ENCODE measurements around the gene RBMS1.

Gene RBMS1

GRCh38 chr2:160408959-160409291 lies 84.7 kb downstream of the RBMS1 start:
- DNase-seq (ENCODE audit: low spot score) = no peak

DNA sequence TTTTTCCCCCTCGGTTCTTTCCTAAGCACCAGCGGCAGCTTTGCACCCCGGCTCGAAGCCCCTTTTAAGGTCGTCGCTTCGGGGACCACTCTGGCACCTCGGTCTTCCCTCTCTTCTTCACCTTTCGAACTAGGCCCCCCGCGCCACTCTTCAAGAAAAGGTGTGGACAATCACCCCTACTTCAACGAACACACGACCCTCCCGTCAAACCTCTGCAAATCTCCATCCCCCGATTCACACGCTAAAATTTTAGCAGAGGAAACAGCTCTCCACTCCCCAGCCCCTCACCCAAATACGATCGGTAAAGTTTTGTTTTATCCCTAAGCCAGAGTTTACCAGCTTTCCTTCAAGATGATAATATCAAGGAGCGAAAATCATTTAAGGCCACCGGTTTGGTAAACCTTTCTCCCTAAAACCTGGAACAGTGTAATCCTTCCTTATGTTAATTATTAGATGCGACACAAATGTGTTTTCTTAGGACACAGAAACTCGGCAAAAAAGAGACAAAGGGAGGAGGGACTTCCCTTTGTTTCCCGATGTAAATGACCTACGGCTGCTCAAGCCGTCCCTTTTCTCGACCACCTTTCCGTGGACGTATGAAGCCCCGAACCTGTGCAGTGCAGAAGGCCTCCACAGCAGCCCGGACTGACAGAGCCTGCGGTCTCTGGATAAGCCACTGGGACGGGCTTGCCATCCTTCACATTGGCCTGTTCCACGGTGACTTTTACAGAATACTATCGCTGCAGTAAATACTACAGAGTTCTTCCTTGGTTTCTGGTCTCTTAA lies 85.2 kb downstream of the RBMS1 start:
- no peak for DNase-seq (ENCODE audit: low spot score)

GRCh38 chr2:160407393-160408172 lies 86.0 kb downstream of the RBMS1 start:
- DNase-seq (ENCODE audit: low spot score) = peak; percentile 45

DNA sequence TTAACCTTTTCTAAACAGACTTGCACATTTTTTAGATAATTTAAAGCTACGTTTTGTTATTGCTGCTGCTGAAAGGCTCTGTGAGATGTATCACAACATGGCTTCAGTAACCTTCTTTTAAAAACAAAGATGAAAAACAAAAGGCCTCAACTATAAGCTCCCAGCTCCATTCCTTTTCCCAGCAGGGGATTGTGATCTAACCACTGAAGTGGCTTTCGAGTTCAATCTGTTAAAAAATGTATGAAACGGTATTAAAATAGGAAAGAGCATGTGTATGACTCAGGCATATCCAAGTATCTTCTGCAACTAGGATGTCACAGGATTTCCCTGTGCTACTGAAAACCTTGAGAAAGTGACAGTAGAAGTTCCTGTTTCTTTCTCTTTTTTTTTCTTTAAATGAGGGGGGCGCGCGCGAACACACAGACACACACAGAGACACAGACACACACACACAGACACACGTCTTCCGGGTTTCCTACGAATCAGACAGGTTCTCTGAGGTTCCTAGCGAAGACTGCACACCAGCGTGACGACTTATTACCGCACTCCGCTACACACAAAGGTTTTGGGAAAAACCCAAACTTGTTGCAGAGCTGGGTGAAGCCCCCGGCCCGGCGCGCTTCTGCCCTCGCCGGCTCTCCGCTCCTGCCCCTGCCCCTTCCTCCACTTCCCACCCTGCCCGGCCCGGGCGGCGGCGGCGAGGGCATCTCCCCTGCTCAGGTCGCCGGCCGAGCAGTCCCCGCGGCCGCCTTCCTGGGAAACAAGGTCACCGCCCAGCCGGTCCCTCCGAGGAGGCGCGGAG lies 86.8 kb downstream of the RBMS1 start:
- DNase-seq (ENCODE audit: low spot score) = peak; percentile 83

DNA sequence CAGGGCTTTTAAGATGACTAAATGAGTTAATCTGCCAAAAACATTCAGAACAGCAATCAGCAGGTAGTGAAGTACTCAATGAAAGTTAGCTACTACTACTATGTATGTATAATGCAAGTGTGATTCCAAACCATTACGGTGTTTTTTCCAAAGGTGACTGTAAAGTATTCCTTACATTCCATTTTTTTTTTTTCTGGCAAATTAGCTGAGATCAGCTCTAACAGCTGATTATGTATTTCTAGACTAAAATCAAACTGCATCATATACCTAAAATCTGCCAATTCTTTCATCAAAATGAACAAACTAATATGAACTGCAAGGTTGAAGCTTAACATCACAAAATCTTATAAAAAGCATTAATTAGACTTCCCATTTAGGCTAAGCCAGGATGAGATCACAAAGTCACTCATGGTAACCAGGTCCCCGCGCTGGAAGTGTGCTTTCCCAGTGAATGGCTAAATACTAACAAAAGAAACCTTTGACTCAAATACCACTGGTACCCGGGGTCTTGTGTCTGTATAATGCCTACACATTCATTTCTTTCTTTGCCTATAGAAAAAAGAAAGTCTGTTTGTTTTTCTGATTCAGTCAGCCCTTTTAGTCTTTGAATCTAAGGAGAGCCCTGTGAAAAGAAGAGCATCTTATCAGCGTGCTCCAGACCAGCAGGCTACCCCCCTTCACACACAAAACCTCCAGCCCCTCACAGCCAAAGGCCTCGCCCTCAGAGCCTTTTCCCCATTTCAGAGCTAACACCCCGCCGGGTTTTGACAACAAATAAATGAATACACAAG lies 88.3 kb downstream of the RBMS1 start:
- DNase-seq (ENCODE audit: low spot score) = no peak

GRCh38 chr2:160402997-160403979 lies 90.3 kb downstream of the RBMS1 start:
- no peak for DNase-seq (ENCODE audit: low spot score)

DNA sequence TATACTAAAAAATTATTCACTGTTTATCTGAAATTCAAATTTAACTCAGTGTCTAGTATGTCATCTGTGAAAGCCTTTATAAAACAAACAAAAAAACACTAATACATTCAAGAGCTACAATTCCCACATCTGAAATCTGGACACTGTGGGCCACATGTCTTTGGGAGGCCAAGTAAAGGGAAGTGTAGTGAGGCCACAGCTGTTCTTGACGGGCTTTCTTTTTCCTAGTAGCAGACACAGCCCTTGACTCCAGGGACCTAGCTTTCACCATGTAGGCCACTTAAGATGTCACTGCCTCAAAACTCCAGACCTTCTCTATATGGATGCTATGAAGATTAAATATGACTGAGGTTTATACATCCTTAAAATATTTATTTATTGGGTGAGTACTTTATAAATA lies 91.1 kb downstream of the RBMS1 start:
- DNase-seq (ENCODE audit: low spot score) = no peak

- DNase-seq (ENCODE audit: low spot score) = no peak
Measured at GRCh38 chr2:160401895-160402294, 91.7 kb downstream of the RBMS1 start.

DNA sequence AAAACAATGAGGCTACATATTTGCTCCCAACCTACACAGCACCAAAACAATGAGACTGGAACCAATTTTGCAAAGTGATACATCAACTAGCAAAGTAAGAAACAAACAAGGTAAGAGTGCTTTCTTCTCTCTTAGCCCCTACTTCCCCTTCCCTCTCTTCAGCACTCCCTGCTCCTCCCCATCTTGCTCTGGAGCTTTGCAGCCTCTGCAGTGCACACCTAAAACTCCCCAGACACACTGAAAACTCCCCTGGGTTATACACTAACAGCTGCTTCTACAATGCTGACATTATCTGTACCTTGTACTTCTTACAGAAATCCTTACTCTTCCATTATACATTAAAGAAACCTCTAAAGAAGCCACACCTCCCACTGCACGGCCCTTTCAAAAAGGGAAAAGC lies 93.7 kb downstream of the RBMS1 start:
- no peak for DNase-seq (ENCODE audit: low spot score)

DNA sequence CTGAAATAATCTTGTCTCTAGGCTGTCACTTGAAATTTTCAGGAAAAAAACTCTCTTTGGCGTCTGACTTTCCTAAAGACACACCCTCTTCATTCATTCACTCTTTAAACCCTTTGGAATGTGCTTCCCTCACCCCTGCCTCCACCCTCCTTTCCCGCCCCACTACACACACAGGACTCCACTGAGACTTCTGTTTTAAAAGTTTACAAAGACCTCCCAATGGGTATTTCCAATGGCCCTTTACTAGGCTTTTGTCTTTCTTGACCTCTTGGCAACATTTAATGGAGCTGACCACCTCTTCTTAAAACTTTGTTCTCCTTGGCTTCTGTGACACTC lies 96.1 kb downstream of the RBMS1 start:
- DNase-seq (ENCODE audit: low spot score) = no peak

GRCh38 chr2:160394153-160394552 lies 99.5 kb downstream of the RBMS1 start:
- DNase-seq (ENCODE audit: low spot score) = peak; percentile 52

DNA sequence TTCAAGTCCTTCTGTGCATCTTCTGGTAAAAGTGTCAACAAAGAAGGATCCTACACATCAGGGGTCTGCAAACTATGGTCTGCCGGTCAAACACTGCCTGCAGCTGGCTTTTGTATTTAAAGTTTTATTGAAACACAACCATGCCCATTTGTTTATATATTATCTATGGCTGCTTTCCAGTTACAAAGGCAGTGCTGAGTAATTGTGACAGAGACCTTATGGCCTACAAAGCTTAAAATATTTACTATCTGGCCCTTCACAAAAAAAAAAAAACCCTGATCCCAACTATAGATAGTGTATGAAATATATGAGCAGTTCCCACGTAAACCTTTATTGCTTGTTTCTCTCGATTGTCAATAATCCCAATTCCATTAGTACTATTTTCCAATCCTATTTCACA lies 101.4 kb downstream of the RBMS1 start:
- no peak for DNase-seq (ENCODE audit: low spot score)

DNA sequence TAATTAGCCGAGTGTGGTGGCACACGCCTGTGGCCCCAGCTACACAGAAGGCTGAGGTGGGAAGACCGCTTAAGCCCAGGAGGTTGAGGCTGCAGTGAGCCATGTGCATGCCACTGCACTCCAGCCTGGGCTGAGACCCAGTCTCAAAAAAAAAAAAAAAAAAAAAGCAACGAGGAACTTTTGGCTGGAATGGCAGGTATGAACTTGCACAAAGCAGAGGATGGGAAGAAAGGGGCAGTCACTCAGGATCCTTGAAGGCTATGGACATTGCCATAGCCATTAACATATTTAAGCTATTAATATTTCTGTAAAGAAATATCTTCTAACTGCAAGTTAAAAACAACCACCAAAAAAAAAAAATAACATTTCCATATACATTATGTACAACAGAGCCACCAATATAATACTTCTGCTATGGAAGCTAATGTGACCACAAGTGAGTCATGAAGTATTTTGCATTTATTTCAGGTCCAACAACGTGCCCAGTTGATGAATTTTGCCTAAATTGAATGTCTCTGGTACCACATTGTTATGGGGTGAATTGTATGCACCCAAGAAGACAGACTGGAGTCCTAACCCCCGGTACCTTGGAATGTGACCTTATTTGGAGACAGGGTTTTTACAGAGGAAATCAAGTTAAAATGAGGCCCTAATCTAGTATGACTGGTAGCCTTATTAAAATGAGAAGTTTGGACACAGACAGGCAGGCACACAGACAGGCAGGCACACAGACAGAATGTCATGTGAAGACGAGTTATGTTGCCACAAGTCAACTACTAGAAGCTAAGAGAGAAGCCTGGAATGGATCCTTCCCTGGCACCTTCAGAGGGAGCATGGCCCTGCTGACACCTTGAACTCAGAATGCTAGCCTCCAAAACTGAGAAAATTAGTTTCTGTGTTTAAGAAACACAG lies 102.8 kb downstream of the RBMS1 start:
- no peak for DNase-seq (ENCODE audit: low spot score)

- DNase-seq (ENCODE audit: low spot score) = no peak
Measured at GRCh38 chr2:160389875-160390274, 103.7 kb downstream of the RBMS1 start.

DNA sequence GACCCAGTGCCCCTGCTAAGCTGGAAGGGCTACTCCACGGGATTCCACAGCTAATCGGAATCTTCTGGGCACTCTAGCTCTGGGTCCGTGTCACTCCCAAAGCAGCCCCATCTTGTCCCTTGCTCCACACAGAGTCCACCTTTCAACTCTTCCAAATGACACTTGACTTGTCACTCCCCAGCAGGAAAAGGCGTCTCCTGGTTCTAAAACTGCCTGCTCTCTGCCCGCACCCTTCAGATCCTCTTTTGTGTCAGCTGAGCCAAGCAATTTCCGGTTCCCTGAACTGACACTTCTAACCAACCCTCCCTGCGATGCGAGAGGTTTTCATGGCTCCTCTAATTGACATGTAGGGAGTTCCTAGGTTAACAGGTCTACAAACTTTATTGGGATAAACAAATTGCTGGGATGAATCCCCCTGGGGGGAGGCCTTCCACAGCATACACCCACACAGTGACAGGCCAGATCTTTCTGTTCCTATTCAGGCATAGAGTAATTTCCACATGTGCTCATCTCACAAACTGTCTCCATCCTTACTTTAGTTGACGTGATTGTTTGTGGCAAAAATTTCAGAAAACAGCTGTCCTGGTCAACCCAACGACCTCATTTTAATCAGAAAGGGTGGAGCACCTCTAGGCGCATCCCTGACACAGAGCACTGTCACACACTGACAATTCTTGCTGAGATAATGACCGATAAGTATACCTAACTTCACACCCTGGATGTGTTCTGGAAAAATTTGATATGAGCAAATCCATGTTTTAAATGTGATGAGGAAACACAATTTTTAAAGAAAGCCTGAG lies 104.9 kb downstream of the RBMS1 start:
- DNase-seq (ENCODE audit: low spot score) = peak; percentile 45

DNA sequence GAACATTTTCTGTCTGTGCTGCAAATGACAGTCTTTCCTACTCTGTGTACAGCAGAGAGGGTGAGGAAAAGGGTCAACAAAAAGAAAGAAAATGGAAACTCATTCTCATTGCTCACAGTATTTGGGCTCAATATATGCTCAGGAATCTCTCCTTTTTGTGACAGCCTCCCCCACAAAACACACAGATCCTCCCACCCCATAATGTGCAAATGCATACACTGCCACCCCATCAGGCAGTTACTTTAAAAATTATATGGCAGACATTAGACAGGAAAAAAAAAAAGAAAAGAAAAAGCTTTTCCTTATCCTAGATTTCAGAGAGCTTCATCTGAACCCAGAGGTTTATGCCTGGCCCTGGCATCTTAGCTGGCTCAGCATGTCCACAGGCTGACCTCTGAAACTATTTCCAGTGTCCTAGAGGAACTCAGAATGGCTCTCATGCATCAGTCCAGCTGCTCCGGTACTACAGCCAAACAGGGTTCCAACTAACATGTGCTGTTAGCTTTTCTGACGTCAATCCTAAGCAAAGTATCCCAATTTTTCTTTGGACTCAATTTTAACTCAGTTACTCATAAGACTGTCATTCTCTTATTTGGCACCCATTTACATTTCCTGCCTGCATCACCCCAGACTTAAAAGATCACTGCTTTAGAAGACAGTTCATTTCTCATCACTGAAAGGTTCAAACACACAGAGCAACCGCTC lies 105.9 kb downstream of the RBMS1 start:
- DNase-seq (ENCODE audit: low spot score) = no peak

GRCh38 chr2:160384791-160385190 lies 108.8 kb downstream of the RBMS1 start:
- DNase-seq (ENCODE audit: low spot score) = no peak

DNA sequence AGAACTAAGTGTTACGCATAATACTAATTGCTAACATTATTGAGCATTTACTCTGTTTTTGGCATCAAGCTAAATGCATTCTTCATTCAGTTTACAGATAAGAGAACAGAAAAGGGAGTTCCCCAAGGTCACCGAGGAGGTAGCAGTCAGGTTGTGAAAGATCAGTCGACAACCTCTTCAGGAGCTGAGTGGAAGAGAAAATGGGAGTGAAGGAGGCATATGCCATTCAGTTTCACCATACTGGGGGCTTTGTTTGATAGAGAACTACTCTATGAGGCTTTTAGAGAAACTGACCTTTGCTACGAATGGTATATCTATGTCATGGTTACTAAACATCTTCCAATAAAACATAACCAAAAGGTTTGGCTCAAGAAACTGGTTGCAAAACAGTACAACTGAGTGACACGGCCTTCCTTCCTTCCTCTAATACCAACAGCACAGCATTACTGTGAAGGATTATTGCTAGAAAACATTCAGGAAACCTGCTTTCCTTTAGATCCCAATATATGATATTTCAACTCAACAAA lies 112.1 kb downstream of the RBMS1 start:
- DNase-seq (ENCODE audit: low spot score) = no peak

Measured in CD4-positive, alpha-beta T cell treated with Interleukin-6 at 100 ng/mL for 8 hours (primary cell).